ENCODE data around the gene MCU. TPM values are rescaled to one million over a fixed set of nuclear protein-coding genes. Genes with fewer than 3 reads are reported as not detected.
"Not testable (repeated sequence)": the region's sequence is repeated elsewhere in the genome, so short reads cannot be mapped to it uniquely, and the experiment has no call there.

MCU gene
- polyA plus RNA-seq, 1 donor (not counting 4 experiments of a cell fraction or from before 2014, with no cell fraction given): 103 TPM

- Histone ChIP-seq H3K9ac (ENCODE audit: control insufficient read depth, extremely low read depth, insufficient read depth, low read length) (no peak overlapping the region), H3K9me3 (ENCODE audit: control insufficient read depth, low read depth, low read length) (no peaks in the 10 kb centered on the region), H3K79me2 (ENCODE audit: control insufficient read depth, insufficient read depth, low read length) (no peaks in the 10 kb centered on the region), H3K9me1 (ENCODE audit: control insufficient read depth, extremely low read depth, insufficient read depth, low read length) (no peaks in the 10 kb centered on the region), H4K20me1 (ENCODE audit: control insufficient read depth, extremely low read depth, insufficient read depth, low read length) (no peaks in the 10 kb centered on the region), H3K4me1 (ENCODE audit: control insufficient read depth, extremely low read depth, insufficient read depth, low read length) (no peaks in the 10 kb centered on the region), H2AFZ (ENCODE audit: control insufficient read depth, low read length) (no peak overlapping the region), H3K36me3 (ENCODE audit: control insufficient read depth in 2 of 2, extremely low read depth in 1 of 2, insufficient read depth in 2 of 2, low read length in 2 of 2) (no peaks in the 10 kb centered on the region), H3K27ac (ENCODE audit: control insufficient read depth, insufficient read depth, low read length) (no peak overlapping the region), H3K4me3 (ENCODE audit: control insufficient read depth in 2 of 3, extremely low read depth in 1 of 3, insufficient read depth in 2 of 3, low read depth in 1 of 3, low read length in 3 of 3) (no peak overlapping the region), H3K27me3 (ENCODE audit: control insufficient read depth, extremely low read depth, insufficient read depth, low read length) (no peaks in the 10 kb centered on the region), H3K4me2 (ENCODE audit: control insufficient read depth, extremely low read depth, insufficient read depth, low read depth, low read length) (no peak overlapping the region)
- TF ChIP-seq EZH2 (IDR thresholded peaks at IDR 0.05; ENCODE audit: low read length): no peak
- TF ChIP-seq, protein P1, sequence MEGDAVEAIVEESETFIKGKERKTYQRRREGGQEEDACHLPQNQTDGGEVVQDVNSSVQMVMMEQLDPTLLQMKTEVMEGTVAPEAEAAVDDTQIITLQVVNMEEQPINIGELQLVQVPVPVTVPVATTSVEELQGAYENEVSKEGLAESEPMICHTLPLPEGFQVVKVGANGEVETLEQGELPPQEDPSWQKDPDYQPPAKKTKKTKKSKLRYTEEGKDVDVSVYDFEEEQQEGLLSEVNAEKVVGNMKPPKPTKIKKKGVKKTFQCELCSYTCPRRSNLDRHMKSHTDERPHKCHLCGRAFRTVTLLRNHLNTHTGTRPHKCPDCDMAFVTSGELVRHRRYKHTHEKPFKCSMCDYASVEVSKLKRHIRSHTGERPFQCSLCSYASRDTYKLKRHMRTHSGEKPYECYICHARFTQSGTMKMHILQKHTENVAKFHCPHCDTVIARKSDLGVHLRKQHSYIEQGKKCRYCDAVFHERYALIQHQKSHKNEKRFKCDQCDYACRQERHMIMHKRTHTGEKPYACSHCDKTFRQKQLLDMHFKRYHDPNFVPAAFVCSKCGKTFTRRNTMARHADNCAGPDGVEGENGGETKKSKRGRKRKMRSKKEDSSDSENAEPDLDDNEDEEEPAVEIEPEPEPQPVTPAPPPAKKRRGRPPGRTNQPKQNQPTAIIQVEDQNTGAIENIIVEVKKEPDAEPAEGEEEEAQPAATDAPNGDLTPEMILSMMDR (optimal IDR thresholded peaks at IDR 0.05 in 1 of 3, IDR thresholded peaks at IDR 0.05 in 1 of 3, conservative IDR thresholded peaks at IDR 0.05 in 1 of 3; ENCODE audit: extremely low read depth in 1 of 3, insufficient read depth in 2 of 3, low read length in 3 of 3): no peak
- DNase-seq (ENCODE audit: low read depth, low spot score) (no peak), FAIRE-seq (no peak)
- dilution Hi-C loops (cut with MboI; ENCODE audit: extremely low pct_ligation_motif_present, low sequenced_read_pairs): no loop called here
These were observed 46.6 kb upstream of the MCU start for GRCh38 chr10:72645263-72645858.

DNA sequence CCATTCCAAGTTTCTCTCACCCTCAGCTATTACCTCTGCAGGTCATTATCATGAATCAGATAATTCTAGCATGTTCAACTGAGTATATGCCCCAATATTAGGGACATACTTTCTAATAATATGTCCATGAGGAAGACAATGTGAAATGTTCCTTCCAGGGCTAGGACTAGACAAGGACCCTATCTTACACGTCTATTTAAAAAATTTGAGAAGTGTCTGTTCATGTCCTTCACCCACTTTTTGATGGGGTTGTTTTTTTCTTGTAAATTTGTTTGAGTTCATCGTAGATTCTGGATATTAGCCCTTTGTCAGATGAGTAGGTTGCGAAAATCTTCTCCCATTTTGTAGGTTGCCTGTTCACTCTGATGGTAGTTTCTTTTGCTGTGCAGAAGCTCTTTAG is 45.0 kb upstream of the MCU start:
- H3K9me3 ChIP-seq (ENCODE audit: control insufficient read depth, low read depth, low read length); H3K4me3 ChIP-seq (ENCODE audit: control insufficient read depth in 2 of 3, extremely low read depth in 1 of 3, insufficient read depth in 2 of 3, low read depth in 1 of 3, low read length in 3 of 3); H2AFZ ChIP-seq (ENCODE audit: control insufficient read depth, low read length); H3K9me1 ChIP-seq (ENCODE audit: control insufficient read depth, extremely low read depth, insufficient read depth, low read length); H3K79me2 ChIP-seq (ENCODE audit: control insufficient read depth, insufficient read depth, low read length); H3K9ac ChIP-seq (ENCODE audit: control insufficient read depth, extremely low read depth, insufficient read depth, low read length); H3K27ac ChIP-seq (ENCODE audit: control insufficient read depth, insufficient read depth, low read length); H3K4me2 ChIP-seq (ENCODE audit: control insufficient read depth, extremely low read depth, insufficient read depth, low read depth, low read length); DNase-seq (ENCODE audit: low read depth, low spot score); FAIRE-seq; H3K27me3 ChIP-seq (ENCODE audit: control insufficient read depth, extremely low read depth, insufficient read depth, low read length); dilution Hi-C loops (cut with MboI; ENCODE audit: extremely low pct_ligation_motif_present, low sequenced_read_pairs); H3K36me3 ChIP-seq (ENCODE audit: control insufficient read depth in 2 of 2, extremely low read depth in 1 of 2, insufficient read depth in 2 of 2, low read length in 2 of 2); H3K4me1 ChIP-seq (ENCODE audit: control insufficient read depth, extremely low read depth, insufficient read depth, low read length); H4K20me1 ChIP-seq (ENCODE audit: control insufficient read depth, extremely low read depth, insufficient read depth, low read length): not testable (repeated sequence)

DNA sequence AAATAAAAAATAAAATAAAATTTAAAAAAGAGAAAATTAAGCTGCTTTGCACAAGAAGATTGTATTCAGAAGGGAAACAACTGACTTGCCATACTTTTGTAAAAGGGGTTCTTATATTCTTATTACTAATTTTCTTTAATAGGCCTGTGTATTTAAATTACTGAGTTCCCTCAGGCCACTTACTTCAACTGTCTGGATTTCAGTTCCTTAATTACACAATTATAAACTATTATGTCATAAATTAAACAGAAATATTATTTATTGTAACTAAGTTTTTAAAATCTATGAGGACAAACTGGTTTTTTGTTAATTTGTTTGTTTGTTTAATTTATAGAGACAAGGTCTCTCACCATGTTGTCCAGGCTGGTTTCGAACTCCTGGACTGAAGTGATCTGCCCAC is 43.6 kb upstream of the MCU start:
- Histone ChIP-seq H3K27ac (ENCODE audit: control insufficient read depth, insufficient read depth, low read length) (no peak overlapping the region), H3K4me2 (ENCODE audit: control insufficient read depth, extremely low read depth, insufficient read depth, low read depth, low read length) (no peak overlapping the region), H3K9me3 (ENCODE audit: control insufficient read depth, low read depth, low read length) (no peaks in the 10 kb centered on the region), H3K4me3 (ENCODE audit: control insufficient read depth in 2 of 3, extremely low read depth in 1 of 3, insufficient read depth in 2 of 3, low read depth in 1 of 3, low read length in 3 of 3) (no peak overlapping the region), H3K9me1 (ENCODE audit: control insufficient read depth, extremely low read depth, insufficient read depth, low read length) (no peaks in the 10 kb centered on the region), H4K20me1 (ENCODE audit: control insufficient read depth, extremely low read depth, insufficient read depth, low read length) (no peaks in the 10 kb centered on the region), H3K36me3 (ENCODE audit: control insufficient read depth in 2 of 2, extremely low read depth in 1 of 2, insufficient read depth in 2 of 2, low read length in 2 of 2) (no peaks in the 10 kb centered on the region), H2AFZ (ENCODE audit: control insufficient read depth, low read length) (no peak overlapping the region), H3K4me1 (ENCODE audit: control insufficient read depth, extremely low read depth, insufficient read depth, low read length) (no peaks in the 10 kb centered on the region), H3K27me3 (ENCODE audit: control insufficient read depth, extremely low read depth, insufficient read depth, low read length) (no peaks in the 10 kb centered on the region), H3K79me2 (ENCODE audit: control insufficient read depth, insufficient read depth, low read length) (no peaks in the 10 kb centered on the region), H3K9ac (ENCODE audit: control insufficient read depth, extremely low read depth, insufficient read depth, low read length) (no peak overlapping the region)
- dilution Hi-C loops (cut with MboI; ENCODE audit: extremely low pct_ligation_motif_present, low sequenced_read_pairs): no loop called here
- TF ChIP-seq, protein P1 (optimal IDR thresholded peaks at IDR 0.05 in 1 of 3, IDR thresholded peaks at IDR 0.05 in 1 of 3, conservative IDR thresholded peaks at IDR 0.05 in 1 of 3; ENCODE audit: extremely low read depth in 1 of 3, insufficient read depth in 2 of 3, low read length in 3 of 3): no peak
- TF ChIP-seq EZH2 (IDR thresholded peaks at IDR 0.05; ENCODE audit: low read length): no peak
- FAIRE-seq: no peak
- DNase-seq (ENCODE audit: low read depth, low spot score): no peak

Data from keratinocyte (primary cell).